Natural killer cell (primary cell): ENCODE measurements around the gene PAGR1. TPM values are rescaled to one million over a fixed set of nuclear protein-coding genes. Genes with fewer than 3 reads are reported as not detected.
"Not testable (repeated sequence)": the region's sequence is repeated elsewhere in the genome, so short reads cannot be mapped to it uniquely, and the experiment has no call there.

ENCODE experiments used
- ATAC-seq, 3 donors: fragments of 150-1000 bp in 2 of 3; fragments of 200-7000 bp in 1 of 3; cut with Tn5 transposase; 1 replicate in 1 of 3; 2 replicates in 2 of 3; pipeline ENCODE4 v1.10.0; 2021; ENCODE audit warnings: mild to moderate bottlenecking in 2 of 3, moderate library complexity in 2 of 3
- DNase-seq, 2 donors: peaks; one replicate each; pipeline versions ENCODE4 v3.0.0 to v3.0.0-alpha.2; 2013 to 2021; ENCODE audit warnings: mixed read lengths in 1 of 2
- H3K27ac ChIP-seq: one replicate; pipeline ENCODE4 v1.5.1; 2013; ENCODE audit warnings: mild to moderate bottlenecking, low read length
- H3K27me3 ChIP-seq: one replicate; pipeline ENCODE4 v1.6.1; 2013; ENCODE audit warnings: low read length; ENCODE audit not compliant: control insufficient read depth, insufficient read depth
- H3K36me3 ChIP-seq: one replicate; pipeline ENCODE4 v1.6.1; 2013; ENCODE audit warnings: low read length; ENCODE audit not compliant: control insufficient read depth, insufficient read depth
- H3K4me1 ChIP-seq: one replicate; pipeline ENCODE4 v1.6.1; 2013; ENCODE audit warnings: low read length; ENCODE audit not compliant: control insufficient read depth, insufficient read depth
- H3K4me3 ChIP-seq: one replicate; pipeline ENCODE4 v1.5.1; 2013; ENCODE audit warnings: low read length
- H3K9me3 ChIP-seq: one replicate; pipeline ENCODE4 v1.6.1; 2013; ENCODE audit warnings: low read length; ENCODE audit not compliant: control insufficient read depth, insufficient read depth
- H3K27ac Mint-ChIP-seq, 2 donors: one replicate each; pipeline ENCODE4 v1.8.0; 2022; ENCODE audit warnings: mild to moderate bottlenecking in 2 of 2, mixed read lengths in 2 of 2, moderate library complexity in 1 of 2
- H3K27me3 Mint-ChIP-seq, 2 donors: one replicate each; pipeline ENCODE4 v1.8.0; 2022; ENCODE audit warnings: low read depth in 2 of 2, mixed read lengths in 2 of 2
- H3K36me3 Mint-ChIP-seq: one replicate; pipeline ENCODE4 v1.8.0; 2022; ENCODE audit warnings: mixed read lengths
- H3K4me1 Mint-ChIP-seq, 2 donors: one replicate each; pipeline ENCODE4 v1.8.0; 2022; ENCODE audit warnings: mixed read lengths in 2 of 2
- H3K4me3 Mint-ChIP-seq: one replicate; pipeline ENCODE4 v1.8.0; 2022; ENCODE audit warnings: mild to moderate bottlenecking, moderate library complexity, mixed read lengths
- H3K9me3 Mint-ChIP-seq, 2 donors: one replicate each; pipeline ENCODE4 v1.8.0; 2022; ENCODE audit warnings: mixed read lengths in 2 of 2
- WGBS: methylation state at CpG from one replicate; pipeline ENCODE4 v1.1.7; 2013; ENCODE audit warnings: missing lambda C conversion rate; ENCODE audit not compliant: insufficient coverage; 5-methylcytosine and 5-hydroxymethylcytosine counted together
- intact Hi-C: fragments of 100-400 bp; cut with micrococcal nuclease; formaldehyde crosslinking; loops from one replicate; pipeline ENCODE4 v1.14.2; 2022
- total RNA-seq, 4 donors: library from RNA; stranded (reverse); fragments of 120-200 nt in 1 of 4; gene quantifications; one replicate each; pipeline versions ENCODE4 v1.2.3 to v1.2.4, GENCODE V29; 2013 to 2022
- TF ChIP-seq, protein P1 (sequence below): fragments of 200-600 bp; IDR thresholded peaks from one replicate; pipeline ENCODE4 v1.8.0; 2022; ENCODE audit warnings: antibody characterized with exemption

PAGR1 gene
- total RNA-seq, 3 donors from 2014 or later (not counting 1 experiment from before 2014, with no cell fraction given) = 8.9 to 16.2 (median 13.4) TPM

DNA sequence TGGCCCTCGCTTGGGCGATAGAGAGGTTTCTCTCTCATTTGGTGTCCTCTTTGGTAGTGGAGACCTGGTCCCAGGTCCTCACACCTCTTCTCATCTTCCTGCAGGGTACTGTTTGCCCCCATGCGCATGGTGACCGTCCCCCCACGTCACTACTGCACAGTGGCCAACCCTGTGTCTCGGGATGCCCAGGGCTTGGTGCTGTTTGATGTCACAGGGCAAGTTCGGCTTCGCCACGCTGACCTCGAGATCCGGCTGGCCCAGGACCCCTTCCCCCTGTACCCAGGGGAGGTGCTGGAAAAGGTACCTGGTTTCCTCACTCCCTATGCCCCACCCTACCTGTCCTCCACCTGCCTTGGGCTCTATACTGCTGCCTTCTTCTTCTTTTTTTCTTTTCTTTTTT lies 14.8 kb downstream of the PAGR1 start:
- Histone ChIP-seq H3K27me3 (no peaks in the 10 kb centered on the region), H3K9me3 (no peaks in the 10 kb centered on the region), H3K4me3 (no peak overlapping the region), H3K36me3 (peaks cover 40% of the 10 kb centered on the region), H3K27ac (no peak overlapping the region), H3K4me1 (peaks cover 17% of the 10 kb centered on the region)
- no peaks in the 10 kb centered on the region for H3K9me3 Mint-ChIP-seq
- H3K4me1 Mint-ChIP-seq = peaks cover 6 to 18% of the 10 kb centered on the region in 2 donors
- no peaks in the 10 kb centered on the region for H3K36me3 Mint-ChIP-seq
- H3K4me3 Mint-ChIP-seq = no peak overlapping the region
- no peaks in the 10 kb centered on the region for H3K27me3 Mint-ChIP-seq
- H3K27ac Mint-ChIP-seq = no peak overlapping the region
- no peak for DNase-seq
- TF ChIP-seq, protein P1, sequence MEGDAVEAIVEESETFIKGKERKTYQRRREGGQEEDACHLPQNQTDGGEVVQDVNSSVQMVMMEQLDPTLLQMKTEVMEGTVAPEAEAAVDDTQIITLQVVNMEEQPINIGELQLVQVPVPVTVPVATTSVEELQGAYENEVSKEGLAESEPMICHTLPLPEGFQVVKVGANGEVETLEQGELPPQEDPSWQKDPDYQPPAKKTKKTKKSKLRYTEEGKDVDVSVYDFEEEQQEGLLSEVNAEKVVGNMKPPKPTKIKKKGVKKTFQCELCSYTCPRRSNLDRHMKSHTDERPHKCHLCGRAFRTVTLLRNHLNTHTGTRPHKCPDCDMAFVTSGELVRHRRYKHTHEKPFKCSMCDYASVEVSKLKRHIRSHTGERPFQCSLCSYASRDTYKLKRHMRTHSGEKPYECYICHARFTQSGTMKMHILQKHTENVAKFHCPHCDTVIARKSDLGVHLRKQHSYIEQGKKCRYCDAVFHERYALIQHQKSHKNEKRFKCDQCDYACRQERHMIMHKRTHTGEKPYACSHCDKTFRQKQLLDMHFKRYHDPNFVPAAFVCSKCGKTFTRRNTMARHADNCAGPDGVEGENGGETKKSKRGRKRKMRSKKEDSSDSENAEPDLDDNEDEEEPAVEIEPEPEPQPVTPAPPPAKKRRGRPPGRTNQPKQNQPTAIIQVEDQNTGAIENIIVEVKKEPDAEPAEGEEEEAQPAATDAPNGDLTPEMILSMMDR = no peak
- intact Hi-C loops = no loop called here
- ATAC-seq = no peak
- WGBS = 96% methylated on average over 11 of the region's 11 CpGs

DNA sequence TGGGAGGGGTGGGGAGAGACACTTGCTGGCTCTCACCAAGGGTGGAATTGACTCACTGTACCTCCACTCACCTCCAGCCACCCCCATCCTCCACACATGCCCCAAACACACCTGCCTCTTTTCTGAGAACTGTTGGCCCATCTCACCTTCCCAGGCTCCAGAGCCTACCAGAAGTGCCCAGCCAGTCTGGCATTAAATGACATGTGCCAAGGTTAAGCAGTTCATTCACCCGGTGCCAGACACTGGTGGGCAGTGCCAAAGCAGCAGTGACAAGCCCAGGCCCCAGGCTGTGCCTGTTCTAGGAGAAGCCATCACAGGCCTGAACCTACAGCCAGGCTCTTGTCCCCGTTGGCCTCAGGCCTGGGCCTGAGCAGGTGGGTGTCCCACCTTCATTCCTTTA lies 15.5 kb downstream of the PAGR1 start:
- H3K27ac ChIP-seq = no peak overlapping the region
- Mint-ChIP-seq H3K36me3 (no peaks in the 10 kb centered on the region), H3K27ac (no peak overlapping the region), H3K4me1 (peaks cover 6 to 17% of the 10 kb centered on the region in 2 donors), H3K27me3 (no peaks in the 10 kb centered on the region), H3K9me3 (no peaks in the 10 kb centered on the region), H3K4me3 (no peak overlapping the region)
- no peaks in the 10 kb centered on the region for H3K9me3 ChIP-seq
- ATAC-seq (no peak), DNase-seq (no peak)
- TF ChIP-seq, protein P1 = no peak
- H3K4me1 ChIP-seq = peaks cover 11% of the 10 kb centered on the region
- WGBS = 100% methylated on average over 2 of the region's 2 CpGs
- intact Hi-C loops = no loop called here
- H3K4me3 ChIP-seq = no peak overlapping the region
- H3K36me3 ChIP-seq = peaks cover 40% of the 10 kb centered on the region
- H3K27me3 ChIP-seq = no peaks in the 10 kb centered on the region

DNA sequence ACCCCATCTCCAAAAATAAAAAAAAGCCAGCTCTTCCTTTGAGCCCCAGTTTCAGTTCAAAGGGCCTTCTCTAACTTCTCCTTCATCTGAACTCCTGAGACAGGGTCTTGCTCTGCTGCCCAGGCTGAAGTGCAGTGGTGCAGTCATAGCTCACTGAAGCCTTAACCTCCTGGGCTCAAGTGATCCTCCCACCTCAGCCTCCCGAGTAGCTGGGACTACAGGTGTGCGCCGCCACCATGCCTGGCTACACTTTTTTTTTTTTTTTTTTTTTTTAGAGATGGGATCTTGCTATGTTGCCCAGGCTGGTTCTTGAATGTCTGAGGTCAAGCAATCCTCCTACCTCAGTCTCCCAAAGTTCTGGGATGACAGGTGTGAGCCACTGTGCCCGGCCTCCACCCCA lies 17.3 kb downstream of the PAGR1 start:
- intact Hi-C loops, H3K27me3 Mint-ChIP-seq, ATAC-seq, H3K27ac Mint-ChIP-seq, H3K9me3 Mint-ChIP-seq, H3K9me3 ChIP-seq, H3K4me3 Mint-ChIP-seq, H3K4me3 ChIP-seq, DNase-seq, H3K36me3 Mint-ChIP-seq, H3K27me3 ChIP-seq, H3K4me1 ChIP-seq, H3K27ac ChIP-seq: not testable (repeated sequence)
- peaks cover 0 to 10% of the 10 kb centered on the region in 2 donors for H3K4me1 Mint-ChIP-seq
- WGBS = 100% methylated on average over 4 of the region's 4 CpGs
- peaks cover 48% of the 10 kb centered on the region for H3K36me3 ChIP-seq

DNA sequence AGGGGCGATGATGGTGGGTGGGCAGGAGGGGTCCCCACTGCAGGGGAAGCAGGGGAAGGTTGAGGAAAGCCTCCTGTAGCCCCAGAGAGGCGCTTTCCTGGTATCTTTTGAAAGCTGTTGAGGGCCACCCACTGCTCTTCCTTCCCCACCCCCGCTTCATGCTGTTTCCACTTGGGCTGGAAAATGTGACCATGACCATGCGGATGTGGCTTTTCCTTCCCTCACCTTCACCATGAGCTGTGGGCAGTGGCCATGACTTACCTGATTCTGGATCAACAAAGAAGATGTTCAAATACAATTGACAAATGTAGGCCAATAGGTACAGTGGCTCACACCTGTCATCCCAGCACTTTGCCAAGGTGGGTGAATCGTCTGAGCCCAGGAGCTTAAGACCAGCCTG lies 18.1 kb downstream of the PAGR1 start:
- H3K36me3 ChIP-seq = peaks cover 54% of the 10 kb centered on the region
- Mint-ChIP-seq H3K27me3 (no peaks in the 10 kb centered on the region), H3K4me1 (peaks cover 0 to 10% of the 10 kb centered on the region in 2 donors), H3K36me3 (no peaks in the 10 kb centered on the region), H3K4me3 (no peak overlapping the region), H3K27ac (no peak overlapping the region), H3K9me3 (no peaks in the 10 kb centered on the region)
- no peaks in the 10 kb centered on the region for H3K27me3 ChIP-seq
- DNase-seq (no peak), ATAC-seq (no peak)
- 95% methylated on average over 5 of the region's 5 CpGs for WGBS
- no peaks in the 10 kb centered on the region for H3K4me1 ChIP-seq
- TF ChIP-seq, protein P1 = no peak
- no peaks in the 10 kb centered on the region for H3K9me3 ChIP-seq
- intact Hi-C loops = no loop called here
- no peak overlapping the region for H3K4me3 ChIP-seq
- no peak overlapping the region for H3K27ac ChIP-seq
